Panc1 (cell line): ENCODE data around the gene RCSD1.

Source experiments
- POLR2AphosphoS5 ChIP-seq: IDR thresholded peaks from 2 replicates; pipeline ENCODE4 v1.6.1; 2012; ENCODE audit warnings: mild to moderate bottlenecking, low read depth, low read length, moderate library complexity
- SIN3A ChIP-seq: IDR thresholded peaks from 2 replicates; pipeline ENCODE4 v1.6.1; 2012; ENCODE audit warnings: low read depth, mild to moderate bottlenecking, low read length, moderate library complexity, borderline replicate concordance; ENCODE audit not compliant: insufficient read depth
- TCF7L2 ChIP-seq: IDR thresholded peaks from 2 replicates; pipeline ENCODE4 v1.6.1; 2011; ENCODE audit warnings: mild to moderate bottlenecking, low read depth, low read length, inconsistent platforms
- TF ChIP-seq, protein P1 (sequence below): fragments of 450-650 bp; IDR thresholded peaks from 2 replicates; pipeline ENCODE4 v1.5.1; 2017; ENCODE audit warnings: mild to moderate bottlenecking
- TF ChIP-seq, protein P2 (sequence below), 2 experiments: IDR thresholded peaks; 2 replicates each; pipeline ENCODE4 v1.6.1; 2011 to 2012; ENCODE audit warnings: low read depth in 2 of 2, control low read depth in 1 of 2, low read length in 1 of 2, mild to moderate bottlenecking in 1 of 2, moderate library complexity in 1 of 2; ENCODE audit not compliant: insufficient read depth in 1 of 2

DNA sequence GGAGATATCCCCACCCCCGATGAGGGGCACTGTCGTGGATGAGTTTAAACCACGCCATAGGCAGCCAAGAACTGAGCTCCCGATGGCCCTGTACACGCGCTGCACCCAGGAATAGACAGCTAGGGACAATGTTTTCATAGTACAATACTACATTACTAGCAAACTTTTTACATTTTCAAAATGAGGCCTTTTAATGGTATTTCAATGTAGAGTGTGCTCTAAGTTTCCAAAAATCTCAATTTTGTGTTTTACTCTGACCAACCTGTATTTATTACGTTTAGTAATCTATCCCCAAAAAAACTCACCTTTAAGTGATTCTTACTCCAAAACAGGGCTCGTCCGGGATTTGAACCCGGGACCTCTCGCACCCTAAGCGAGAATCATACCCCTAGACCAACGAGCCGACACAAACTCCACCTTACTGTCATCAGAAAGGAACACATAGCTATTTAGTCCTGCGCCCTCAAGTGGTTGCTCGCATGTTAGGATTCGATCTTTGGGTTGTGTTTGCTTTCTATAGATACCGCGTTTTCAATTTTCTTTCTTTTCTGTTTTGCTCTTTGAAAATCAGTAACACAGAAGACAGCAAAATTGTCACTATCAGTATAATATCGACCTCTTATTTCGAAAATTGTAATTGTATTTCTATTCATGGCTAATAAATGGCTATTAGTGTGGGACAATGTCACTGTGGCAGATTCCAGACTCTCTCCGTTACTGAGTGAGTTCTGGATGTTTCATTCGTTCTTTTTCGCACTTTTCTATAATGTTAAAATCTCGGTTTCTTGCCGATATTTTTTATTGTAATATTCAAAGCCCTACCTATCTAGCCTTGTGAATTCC, 85.3 kb downstream of the RCSD1 start:
- TF ChIP-seq, protein P1, sequence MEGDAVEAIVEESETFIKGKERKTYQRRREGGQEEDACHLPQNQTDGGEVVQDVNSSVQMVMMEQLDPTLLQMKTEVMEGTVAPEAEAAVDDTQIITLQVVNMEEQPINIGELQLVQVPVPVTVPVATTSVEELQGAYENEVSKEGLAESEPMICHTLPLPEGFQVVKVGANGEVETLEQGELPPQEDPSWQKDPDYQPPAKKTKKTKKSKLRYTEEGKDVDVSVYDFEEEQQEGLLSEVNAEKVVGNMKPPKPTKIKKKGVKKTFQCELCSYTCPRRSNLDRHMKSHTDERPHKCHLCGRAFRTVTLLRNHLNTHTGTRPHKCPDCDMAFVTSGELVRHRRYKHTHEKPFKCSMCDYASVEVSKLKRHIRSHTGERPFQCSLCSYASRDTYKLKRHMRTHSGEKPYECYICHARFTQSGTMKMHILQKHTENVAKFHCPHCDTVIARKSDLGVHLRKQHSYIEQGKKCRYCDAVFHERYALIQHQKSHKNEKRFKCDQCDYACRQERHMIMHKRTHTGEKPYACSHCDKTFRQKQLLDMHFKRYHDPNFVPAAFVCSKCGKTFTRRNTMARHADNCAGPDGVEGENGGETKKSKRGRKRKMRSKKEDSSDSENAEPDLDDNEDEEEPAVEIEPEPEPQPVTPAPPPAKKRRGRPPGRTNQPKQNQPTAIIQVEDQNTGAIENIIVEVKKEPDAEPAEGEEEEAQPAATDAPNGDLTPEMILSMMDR: peak; percentile 83
- TF ChIP-seq SIN3A: no peak
- peak; percentile 61; the same call in 1 of the 2 replicates for TF ChIP-seq POLR2AphosphoS5
- TF ChIP-seq, protein P2, sequence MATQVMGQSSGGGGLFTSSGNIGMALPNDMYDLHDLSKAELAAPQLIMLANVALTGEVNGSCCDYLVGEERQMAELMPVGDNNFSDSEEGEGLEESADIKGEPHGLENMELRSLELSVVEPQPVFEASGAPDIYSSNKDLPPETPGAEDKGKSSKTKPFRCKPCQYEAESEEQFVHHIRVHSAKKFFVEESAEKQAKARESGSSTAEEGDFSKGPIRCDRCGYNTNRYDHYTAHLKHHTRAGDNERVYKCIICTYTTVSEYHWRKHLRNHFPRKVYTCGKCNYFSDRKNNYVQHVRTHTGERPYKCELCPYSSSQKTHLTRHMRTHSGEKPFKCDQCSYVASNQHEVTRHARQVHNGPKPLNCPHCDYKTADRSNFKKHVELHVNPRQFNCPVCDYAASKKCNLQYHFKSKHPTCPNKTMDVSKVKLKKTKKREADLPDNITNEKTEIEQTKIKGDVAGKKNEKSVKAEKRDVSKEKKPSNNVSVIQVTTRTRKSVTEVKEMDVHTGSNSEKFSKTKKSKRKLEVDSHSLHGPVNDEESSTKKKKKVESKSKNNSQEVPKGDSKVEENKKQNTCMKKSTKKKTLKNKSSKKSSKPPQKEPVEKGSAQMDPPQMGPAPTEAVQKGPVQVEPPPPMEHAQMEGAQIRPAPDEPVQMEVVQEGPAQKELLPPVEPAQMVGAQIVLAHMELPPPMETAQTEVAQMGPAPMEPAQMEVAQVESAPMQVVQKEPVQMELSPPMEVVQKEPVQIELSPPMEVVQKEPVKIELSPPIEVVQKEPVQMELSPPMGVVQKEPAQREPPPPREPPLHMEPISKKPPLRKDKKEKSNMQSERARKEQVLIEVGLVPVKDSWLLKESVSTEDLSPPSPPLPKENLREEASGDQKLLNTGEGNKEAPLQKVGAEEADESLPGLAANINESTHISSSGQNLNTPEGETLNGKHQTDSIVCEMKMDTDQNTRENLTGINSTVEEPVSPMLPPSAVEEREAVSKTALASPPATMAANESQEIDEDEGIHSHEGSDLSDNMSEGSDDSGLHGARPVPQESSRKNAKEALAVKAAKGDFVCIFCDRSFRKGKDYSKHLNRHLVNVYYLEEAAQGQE (IDR thresholded peaks at IDR 0.05; ENCODE audit: insufficient read depth in 1 of 2, low read depth in 2 of 2, low read length in 1 of 2): no peak
- peak; percentile 58; the same call in 1 of the 2 replicates for TF ChIP-seq TCF7L2
